GM12872 (cell line): ENCODE measurements around the gene PAF1.

Experiments used
- TF ChIP-seq, protein P1 (sequence below): IDR thresholded peaks from 3 replicates; pipeline ENCODE4 v1.5.1; 2011; ENCODE audit warnings: low read depth, mild to moderate bottlenecking, low read length, moderate library complexity; ENCODE audit not compliant: insufficient read depth

PAF1 gene

DNA sequence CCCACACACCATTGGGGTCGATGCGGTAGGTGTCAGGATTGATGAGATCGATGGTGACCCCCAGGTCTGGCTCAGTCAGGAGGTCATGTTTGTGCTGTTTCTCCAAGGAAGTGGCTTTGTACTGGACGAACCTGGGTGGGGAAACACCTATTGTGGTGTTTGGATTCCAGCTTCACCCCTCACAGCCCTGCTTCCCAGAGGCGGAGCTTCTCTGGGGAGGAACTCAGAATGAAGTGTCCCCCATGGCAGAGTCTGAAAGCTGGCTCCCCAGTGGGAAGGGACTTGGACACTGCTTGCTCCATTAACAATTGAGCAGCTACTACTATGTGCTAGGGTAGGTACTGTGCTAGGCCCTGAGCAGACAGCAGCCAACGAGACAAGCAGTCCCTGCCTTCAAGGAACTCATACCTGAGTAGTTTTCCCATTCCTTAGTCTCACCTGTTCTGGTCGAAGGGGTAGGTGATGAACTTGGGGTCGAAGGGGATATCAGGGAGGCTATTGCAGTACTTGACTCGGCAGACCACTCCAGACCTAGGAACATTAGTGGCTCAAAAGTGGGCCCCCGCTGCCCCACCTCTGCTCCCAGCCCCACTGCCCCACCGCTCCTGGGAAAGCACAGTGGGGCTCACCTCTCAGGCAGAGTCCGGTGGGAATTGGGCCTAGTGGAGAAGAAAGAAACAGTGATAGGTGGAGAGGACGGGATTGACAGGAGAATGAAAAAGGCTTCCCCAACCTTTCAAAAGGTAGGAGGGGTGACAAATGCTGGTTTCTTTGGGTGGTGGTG, 1.1 kb downstream of the PAF1 start:
- TF ChIP-seq, protein P1, sequence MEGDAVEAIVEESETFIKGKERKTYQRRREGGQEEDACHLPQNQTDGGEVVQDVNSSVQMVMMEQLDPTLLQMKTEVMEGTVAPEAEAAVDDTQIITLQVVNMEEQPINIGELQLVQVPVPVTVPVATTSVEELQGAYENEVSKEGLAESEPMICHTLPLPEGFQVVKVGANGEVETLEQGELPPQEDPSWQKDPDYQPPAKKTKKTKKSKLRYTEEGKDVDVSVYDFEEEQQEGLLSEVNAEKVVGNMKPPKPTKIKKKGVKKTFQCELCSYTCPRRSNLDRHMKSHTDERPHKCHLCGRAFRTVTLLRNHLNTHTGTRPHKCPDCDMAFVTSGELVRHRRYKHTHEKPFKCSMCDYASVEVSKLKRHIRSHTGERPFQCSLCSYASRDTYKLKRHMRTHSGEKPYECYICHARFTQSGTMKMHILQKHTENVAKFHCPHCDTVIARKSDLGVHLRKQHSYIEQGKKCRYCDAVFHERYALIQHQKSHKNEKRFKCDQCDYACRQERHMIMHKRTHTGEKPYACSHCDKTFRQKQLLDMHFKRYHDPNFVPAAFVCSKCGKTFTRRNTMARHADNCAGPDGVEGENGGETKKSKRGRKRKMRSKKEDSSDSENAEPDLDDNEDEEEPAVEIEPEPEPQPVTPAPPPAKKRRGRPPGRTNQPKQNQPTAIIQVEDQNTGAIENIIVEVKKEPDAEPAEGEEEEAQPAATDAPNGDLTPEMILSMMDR, result no peak

DNA sequence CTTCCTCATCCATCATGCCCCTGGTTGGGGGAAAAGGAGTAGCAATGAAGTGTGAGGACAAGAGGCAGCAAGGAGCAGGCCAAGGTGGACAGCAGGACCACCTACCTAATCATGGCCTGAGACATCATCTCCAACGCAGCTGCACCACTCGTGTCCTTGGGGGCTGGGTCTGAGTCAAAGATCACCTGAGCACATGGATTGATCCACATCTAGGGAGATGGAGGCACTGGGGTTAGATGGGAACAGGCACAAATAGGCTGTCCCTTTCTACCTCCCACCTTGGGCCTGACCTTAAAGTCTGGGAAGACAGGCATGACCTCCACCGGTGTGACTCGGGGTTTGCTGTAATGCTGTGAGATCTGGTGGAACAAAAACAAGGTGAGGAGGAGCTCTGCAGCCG, 2.2 kb downstream of the PAF1 start:
- TF ChIP-seq, protein P1, result no peak

DNA sequence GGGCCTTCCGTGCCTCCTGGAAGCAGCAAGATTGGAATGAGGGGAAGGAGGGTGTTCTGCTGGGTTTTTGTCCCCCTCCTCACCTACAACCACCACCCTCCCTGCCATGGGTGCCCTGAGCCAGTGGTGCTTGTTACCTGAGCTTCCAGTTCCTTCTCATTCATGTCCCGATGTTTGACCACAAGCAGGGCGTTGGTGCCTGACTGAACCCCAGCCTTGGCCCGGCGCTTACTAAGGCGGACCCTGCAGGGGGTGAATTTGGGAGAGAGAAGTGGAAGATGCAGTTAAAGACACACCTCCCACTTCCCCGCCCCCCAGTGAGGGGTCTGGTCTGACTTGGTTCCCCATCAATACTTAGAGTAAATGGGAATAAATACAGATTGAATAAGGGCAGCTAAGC, 4.3 kb downstream of the PAF1 start:
- TF ChIP-seq, protein P1, result no peak

DNA sequence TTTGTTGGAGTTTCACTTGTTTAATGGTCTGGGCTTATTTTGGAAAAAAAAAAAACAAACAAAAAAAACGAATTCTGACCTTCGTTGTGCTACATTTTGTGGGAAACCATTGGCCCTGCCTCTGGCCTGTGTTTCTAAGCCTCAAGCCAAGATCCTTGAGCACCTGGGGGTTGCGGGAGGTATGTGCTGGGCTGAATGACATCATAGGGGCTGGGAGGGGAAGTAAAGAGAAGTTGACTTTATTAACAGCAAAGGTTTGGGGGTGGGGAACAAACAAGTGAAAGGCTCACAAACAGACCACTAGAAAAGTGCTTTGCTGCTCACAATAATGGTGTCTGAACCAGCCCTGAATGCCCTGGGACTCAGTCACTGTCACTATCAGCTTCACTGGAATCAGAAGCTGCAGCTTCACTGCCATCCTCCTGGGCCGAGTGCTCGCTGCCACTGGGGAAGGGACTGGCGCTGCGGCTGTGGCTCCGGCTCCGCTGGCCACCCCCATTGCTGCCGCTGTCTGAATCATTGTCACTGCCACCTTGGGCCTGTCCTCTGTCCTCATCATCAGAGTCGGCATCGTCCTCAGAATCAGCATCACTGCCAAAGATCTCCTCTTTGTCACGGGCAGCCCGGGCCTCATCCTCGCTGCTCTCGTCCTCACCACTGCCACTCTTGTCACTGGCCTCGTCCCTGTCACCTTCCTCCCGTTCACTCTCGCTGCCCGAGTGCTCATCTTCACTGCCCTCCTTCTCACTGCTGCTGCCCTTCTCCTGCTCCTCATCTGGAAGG, 5.1 kb downstream of the PAF1 start:
- TF ChIP-seq, protein P1, result no peak

DNA sequence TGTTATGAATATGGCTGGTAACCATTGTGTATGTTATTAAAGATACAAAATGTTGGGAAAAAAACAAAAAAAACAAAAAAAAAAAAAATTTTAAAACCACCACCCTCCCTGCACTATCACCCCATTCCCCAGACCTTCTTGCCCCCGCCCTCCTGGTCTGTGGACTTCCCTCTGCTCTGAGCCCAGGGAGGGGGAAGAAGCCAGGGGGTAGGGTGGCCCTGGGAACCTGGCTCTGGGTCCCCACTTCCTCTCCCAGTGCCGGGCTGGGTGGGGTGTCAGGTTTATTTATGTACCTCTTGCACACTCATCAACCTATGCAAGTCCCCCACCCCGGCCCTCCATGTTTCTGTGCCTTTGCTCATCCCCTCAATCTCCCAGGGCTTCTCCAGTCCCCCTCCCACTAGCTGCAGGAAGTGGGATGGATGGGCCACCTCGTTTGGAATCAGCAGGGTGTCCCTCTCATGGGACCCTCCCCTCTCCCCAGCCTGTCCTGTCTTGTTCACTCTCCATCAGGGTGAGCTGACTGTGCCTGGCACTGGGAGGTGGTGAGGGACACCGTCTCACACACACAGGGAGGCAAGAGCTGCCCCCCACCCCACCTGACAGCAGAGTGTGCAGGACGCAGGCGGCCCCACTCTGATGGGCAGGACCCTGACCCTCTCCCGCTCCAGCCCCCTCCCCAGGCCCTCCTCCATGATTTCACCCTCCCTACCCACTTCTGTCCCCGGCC, 5.9 kb downstream of the PAF1 start:
- TF ChIP-seq, protein P1, result no peak

DNA sequence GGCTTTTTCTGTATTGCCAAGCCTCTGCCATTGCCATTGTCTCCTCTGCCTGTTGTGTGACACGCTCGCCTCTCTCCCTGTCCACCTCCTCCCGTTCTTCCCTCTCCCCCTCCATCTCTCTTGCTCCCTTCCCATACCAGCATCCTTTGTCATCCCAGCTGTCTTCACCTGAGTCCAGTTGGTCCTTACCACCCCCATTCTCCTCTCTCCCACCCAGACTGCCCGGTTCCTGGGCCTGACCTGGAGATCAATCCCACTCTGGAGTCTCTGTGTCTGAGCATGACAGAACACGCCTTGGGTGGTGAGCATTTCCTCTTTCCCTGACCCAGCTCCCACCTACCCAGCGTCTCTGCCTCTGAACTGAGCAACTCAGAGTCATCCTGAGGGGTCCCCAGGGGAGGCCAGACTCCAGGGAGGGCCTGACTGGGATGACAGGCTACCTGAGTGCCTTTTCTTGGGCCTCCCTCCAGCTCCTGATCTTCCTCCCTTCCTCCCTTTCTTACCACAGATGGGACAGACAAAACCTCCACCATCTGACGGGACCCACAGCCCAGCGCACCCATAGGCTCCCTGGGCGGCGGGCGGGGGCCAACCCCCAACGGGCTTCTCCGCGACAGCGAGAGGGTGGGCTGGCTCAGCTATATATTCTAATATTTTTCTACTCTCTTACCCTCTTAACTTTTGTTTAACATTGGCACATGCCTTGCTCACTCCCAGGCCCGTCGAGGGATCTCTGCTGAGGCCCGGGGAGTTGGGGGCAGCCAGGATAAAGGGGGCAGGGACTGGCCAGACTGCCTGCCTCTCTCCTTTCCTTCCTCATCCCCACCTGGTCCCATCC, 7.7 kb downstream of the PAF1 start:
- TF ChIP-seq, protein P1, result no peak
